HG02678 (cell line): ENCODE measurements around the gene MEGF11.

Source experiments
- ATAC-seq: cut with Tn5 transposase; IDR thresholded peaks from one replicate; pipeline ENCODE4 v1.9.1; 2021; ENCODE audit warnings: mild to moderate bottlenecking, moderate library complexity; ENCODE audit not compliant: unreplicated experiment

MEGF11 gene

GRCh38 chr15:66041276-66041675 lies 212.3 kb downstream of the MEGF11 start:
- ATAC-seq, result no peak

GRCh38 chr15:66040211-66040892 lies 213.2 kb downstream of the MEGF11 start:
- no peak for ATAC-seq

GRCh38 chr15:66039117-66039871 lies 214.3 kb downstream of the MEGF11 start:
- no peak for ATAC-seq

GRCh38 chr15:66038387-66039116 lies 215.0 kb downstream of the MEGF11 start:
- no peak for ATAC-seq

GRCh38 chr15:66036859-66037258 lies 216.7 kb downstream of the MEGF11 start:
- ATAC-seq, result no peak

- ATAC-seq, result no peak
Measured at GRCh38 chr15:66035901-66036300, 217.6 kb downstream of the MEGF11 start.

- ATAC-seq, result no peak
Measured at GRCh38 chr15:66033143-66033542, 220.4 kb downstream of the MEGF11 start.

GRCh38 chr15:66032006-66032405 lies 221.5 kb downstream of the MEGF11 start:
- ATAC-seq, result no peak

GRCh38 chr15:66030650-66031049 lies 222.9 kb downstream of the MEGF11 start:
- ATAC-seq, result no peak

- no peak for ATAC-seq
Measured at GRCh38 chr15:66029650-66030049, 223.9 kb downstream of the MEGF11 start.

GRCh38 chr15:66027268-66027805 lies 226.2 kb downstream of the MEGF11 start:
- ATAC-seq, result no peak

- no peak for ATAC-seq
Measured at GRCh38 chr15:66025972-66026371, 227.6 kb downstream of the MEGF11 start.

- no peak for ATAC-seq
Measured at GRCh38 chr15:66025015-66025452, 228.5 kb downstream of the MEGF11 start.

- no peak for ATAC-seq
Measured at GRCh38 chr15:66024116-66024515, 229.4 kb downstream of the MEGF11 start.

GRCh38 chr15:66023311-66023972 lies 230.1 kb downstream of the MEGF11 start:
- ATAC-seq, result no peak

- ATAC-seq, result no peak
Measured at GRCh38 chr15:66022163-66022525, 231.4 kb downstream of the MEGF11 start.

- no peak for ATAC-seq
Measured at GRCh38 chr15:66021496-66022162, 231.9 kb downstream of the MEGF11 start.

GRCh38 chr15:66019826-66020398 lies 233.6 kb downstream of the MEGF11 start:
- ATAC-seq, result no peak

- ATAC-seq, result no peak
Measured at GRCh38 chr15:66019368-66019767, 234.2 kb downstream of the MEGF11 start.

- ATAC-seq, result no peak
Measured at GRCh38 chr15:66018488-66018797, 235.1 kb downstream of the MEGF11 start.
